HG03039 (cell line): ENCODE results near the gene DIP2C.
"Not testable (repeated sequence)": the region's sequence is repeated elsewhere in the genome, so short reads cannot be mapped to it uniquely, and the experiment has no call there.

Experiments used
- ATAC-seq: cut with Tn5 transposase; IDR thresholded peaks from one replicate; pipeline ENCODE4 v1.9.1; 2021; ENCODE audit warnings: mild to moderate bottlenecking, moderate library complexity; ENCODE audit not compliant: unreplicated experiment

Gene DIP2C

DNA sequence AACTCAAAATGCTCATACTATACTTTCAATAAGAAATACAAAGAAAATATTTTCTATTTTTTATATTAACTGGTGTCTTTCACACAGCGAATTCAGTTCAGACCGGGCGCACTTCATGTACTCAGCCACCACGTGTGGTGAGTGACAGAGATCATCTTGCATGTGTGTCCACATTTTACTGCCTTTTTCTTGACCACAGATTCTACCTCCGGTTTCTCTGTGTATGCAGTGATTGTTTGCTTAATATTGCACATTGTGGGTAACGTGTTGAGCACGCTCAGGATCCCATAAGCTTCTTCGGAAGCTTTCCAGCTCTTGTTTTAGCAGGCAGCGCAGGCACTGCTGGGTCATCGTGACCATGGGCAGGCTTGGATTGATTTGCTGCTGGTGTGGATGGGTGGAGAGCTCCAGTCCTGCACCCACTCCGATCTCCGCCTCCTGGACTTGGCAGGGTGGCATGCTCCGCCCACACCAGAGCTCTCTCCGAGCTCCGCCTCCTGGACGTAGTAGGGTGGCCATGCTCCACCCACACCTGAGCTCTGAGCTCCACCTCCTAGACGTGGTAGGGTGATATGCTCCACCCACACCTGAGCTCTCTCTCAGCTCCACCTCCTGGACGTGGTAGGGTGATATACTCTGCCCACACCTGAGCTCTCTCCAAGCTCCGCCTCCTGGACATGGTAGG, 253.3 kb downstream of the DIP2C start:
- no peak for ATAC-seq

DNA sequence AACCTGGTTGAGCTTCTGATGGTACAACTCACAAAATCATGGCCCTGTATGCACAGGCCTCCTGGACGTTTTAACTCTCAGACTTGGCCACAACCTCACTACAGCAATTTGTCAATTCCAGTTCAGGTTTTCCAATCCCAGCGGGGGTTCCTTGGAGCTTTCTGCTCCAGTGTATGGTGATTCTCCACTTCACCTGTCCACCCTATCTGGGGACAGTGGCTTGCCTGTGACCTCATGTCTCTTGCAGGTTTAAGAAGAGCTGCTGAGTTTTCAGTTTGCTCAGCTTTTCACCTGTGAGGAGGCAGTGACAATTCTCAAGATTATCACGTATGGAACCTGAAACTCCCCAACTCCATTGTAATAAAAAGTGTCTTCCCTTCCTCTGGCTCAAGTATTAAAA, 254.1 kb downstream of the DIP2C start:
- no peak for ATAC-seq

GRCh38 chr10:429696-430095, 259.8 kb downstream of the DIP2C start:
- ATAC-seq, result no peak

GRCh38 chr10:427761-428519, 261.5 kb downstream of the DIP2C start:
- ATAC-seq, result no peak

- not testable (repeated sequence) for ATAC-seq
These were observed 264.1 kb downstream of the DIP2C start for GRCh38 chr10:425365-425764.

GRCh38 chr10:424724-425123, 264.7 kb downstream of the DIP2C start:
- ATAC-seq, result not testable (repeated sequence)

- no peak for ATAC-seq
These were observed 266.3 kb downstream of the DIP2C start for GRCh38 chr10:423178-423577.

DNA sequence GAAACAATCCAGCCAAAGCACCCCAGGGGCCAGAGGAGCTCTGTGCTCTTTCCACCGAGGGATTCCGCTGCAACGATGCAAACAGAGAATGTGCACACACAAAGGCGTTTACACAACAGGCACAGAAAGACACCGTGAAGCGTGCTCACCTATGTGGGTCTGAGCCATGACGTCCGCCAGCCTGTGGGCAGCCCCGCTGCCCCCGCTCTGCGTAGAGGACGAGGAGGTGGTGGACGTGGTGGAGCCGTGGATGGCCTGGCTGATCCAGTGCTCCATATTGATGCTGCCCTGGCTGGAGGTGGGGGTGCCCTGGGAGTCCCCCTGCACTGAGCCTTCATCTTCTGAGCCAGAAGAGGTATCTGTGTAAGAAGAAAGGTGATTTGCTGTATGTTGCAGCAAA, 266.8 kb downstream of the DIP2C start:
- ATAC-seq, result no peak

DNA sequence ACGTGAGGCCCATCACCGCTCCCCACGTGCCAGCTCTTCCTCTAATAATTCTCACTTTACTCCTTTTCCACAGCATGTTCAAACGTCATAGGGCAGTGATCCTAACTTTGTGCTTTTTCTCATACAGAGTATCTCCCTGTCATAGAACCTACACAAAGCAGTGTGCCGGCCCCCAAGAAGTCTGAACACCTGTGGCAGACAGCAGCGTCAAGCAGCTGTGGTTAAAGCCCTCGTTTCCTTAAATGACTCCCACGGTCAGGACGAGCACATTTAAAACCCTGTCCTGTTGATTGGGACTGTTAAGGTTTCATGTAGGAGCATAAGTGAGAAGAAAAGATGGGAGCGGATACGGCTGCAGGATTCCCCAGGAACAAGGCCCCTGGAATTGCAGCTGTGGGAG, 267.2 kb downstream of the DIP2C start:
- ATAC-seq, result no peak

GRCh38 chr10:421170-421569, 268.3 kb downstream of the DIP2C start:
- no peak for ATAC-seq

DNA sequence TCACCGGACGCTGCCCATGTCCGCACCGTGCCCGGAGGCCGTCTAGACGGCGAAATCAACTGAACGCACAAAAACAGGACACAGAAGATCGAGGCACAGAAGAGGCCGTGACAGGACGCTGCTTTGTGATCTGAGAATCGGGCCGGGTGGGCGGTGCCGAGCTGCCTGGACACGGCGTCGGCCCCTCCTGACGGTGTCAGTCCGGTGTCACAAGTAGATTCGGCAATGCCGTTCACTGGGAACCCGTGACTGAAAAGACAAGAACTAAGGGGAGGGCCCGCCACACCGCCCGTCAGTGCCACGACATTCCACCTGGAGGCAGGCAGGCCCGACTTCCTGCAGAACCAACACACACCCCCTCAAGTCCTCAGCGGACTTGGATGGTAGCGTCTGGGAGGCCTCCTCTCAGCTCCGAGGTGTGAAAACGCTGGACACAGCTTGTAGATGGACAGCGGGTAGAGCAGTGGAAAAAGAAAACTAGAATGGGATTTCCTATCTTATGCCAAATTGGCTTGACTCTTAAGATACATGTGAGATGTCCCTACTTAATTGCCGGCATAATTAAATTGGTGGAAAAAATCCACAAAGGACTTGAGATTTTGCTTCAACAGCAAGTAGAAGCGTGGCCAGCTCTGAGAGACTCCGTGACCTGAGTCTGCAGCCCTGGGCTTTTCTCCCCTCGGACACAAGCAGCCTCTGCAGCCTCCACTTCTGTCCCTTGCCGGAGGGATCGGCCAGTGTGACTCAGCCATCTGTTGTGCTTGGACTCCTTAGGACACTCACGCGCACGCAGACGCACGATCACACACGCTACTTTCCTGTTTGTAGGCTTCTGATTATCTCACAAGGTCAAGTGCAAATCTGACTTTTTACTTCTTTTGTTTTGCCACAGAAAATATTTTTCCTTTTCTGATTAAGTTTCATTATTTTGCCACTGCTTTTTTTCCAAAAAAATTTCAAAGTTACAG, 269.0 kb downstream of the DIP2C start:
- ATAC-seq, result no peak

DNA sequence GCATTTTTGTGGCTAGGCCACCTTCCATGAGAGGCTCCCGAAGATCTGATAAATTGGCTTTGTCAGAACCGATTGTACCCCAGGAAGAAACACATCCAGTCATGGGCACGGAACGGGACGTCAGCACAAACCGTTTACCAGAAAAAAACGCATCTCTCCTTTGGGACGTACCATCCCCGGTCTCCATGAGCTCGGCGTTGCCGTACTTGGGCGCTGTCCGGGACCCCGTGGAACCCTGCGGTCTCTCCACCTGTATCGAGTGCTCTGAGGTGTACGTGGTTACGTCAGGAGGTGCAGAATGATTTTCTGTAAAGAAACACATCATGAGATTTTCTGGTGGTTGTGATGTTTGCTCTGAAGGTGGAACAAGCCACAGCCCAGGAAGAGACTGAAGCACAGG, 270.6 kb downstream of the DIP2C start:
- ATAC-seq, result no peak

DNA sequence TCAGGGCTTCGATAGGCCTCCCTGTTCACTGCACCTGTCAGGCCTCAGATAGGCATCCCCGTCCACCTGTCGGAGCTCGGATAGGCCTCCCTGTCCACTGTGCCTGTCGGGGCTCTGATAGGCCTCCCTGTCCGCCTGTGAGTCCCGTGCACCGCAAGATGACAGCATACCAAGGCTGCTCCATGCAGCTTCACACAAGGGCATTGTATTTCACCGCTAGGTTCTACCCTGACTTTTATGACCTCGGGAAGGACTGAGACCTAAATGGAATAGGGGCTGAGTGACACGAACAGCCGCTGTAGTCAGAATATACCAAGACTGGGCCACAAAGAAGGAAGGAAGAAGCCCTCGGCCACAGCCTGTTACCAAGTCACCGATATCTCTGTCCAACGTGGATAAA, 271.2 kb downstream of the DIP2C start:
- no peak for ATAC-seq

GRCh38 chr10:416091-416515, 273.4 kb downstream of the DIP2C start:
- ATAC-seq, result no peak

GRCh38 chr10:413662-414071, 275.8 kb downstream of the DIP2C start:
- no peak for ATAC-seq

GRCh38 chr10:412109-412508, 277.4 kb downstream of the DIP2C start:
- no peak for ATAC-seq

- ATAC-seq, result no peak
These were observed 277.9 kb downstream of the DIP2C start for GRCh38 chr10:411603-412002.

DNA sequence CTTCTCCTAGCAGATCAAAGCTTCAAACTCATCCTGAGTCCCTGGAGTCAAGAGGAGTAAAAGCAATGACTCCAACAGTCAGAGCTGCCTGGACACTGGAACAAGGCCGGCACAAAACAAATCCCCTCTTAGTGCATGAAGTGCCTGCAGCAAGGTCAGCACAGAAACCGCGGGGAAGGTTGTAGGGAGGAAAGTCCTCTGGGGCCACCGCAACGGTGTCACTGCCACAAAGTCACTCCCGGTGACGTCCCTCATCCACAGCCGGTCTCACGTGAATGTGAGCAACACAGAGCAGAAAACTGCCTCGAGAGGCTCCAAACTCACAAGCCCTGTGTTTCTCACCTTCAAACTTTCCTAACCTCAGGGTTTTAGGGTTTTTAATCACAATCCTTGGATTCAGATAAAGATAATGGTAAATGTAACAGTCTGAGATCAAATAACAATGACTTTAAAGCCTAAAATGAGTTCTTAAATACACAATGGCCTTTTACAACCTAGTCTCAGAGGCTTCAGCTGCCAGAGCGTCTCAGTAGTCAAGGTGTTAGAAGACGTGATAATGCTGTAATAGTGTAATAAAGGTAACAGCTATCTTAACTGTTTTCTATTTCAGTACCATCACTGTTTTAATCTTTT, 279.9 kb downstream of the DIP2C start:
- no peak for ATAC-seq

DNA sequence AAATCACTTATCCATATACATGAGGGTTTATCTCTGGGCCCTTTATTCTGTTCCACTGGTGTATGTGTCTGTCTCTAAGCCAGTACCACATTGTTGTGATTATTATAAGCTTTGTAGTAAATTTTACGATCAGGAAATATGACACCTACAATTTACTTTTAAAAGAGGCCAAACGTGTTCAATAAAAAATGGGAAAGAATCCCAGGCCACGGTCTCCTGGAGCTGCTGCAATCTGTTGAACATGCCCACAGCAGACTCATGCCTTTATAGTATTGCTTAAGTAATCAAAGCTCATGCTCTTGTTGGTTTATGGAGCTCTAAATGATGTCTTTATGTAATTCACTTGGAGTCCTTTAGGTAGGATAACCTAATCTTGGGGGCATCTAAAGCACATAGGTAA, 281.2 kb downstream of the DIP2C start:
- no peak for ATAC-seq

DNA sequence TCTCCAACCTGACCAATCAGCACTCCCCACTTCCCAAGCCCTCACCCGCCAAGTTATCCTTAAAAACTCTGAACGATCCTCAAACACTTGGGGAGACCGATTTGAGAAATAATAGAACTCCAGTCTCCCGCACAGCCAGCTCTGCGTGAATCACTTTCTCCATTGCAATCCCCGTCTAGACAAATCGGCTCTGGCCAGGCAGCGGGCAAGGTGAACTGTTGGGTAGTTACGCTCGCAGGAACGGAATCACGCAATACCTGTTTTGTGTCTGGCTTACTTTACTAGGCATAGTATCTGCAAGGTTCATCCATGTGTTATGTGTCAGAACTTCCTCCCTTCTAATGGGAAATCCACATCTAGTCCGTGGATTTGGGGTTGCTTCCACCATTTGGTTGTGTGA, 282.5 kb downstream of the DIP2C start:
- no peak for ATAC-seq

GRCh38 chr10:405648-406047, 283.8 kb downstream of the DIP2C start:
- ATAC-seq, result no peak
